ENCODE measurements around the gene DDX21. TPM values are rescaled to one million over a fixed set of nuclear protein-coding genes. Genes with fewer than 3 reads are reported as not detected.

Gene DDX21
- total and polyA plus RNA-seq, 9 of the 15 experiments (the other 6 are each of a cell fraction or from before 2014, with no cell fraction given) = 143 to 365 (median 281) TPM

GRCh38 chr10:68955832-68956532, at the start of gene DDX21 (continued):
- peak; percentile 57 for TF ChIP-seq PKNOX1 (IDR thresholded peaks at IDR 0.05)
- no peak for TF ChIP-seq E2F3 (CRISPR knock-in tag; IDR thresholded peaks at IDR 0.05)
- TF ChIP-seq CBX1 (IDR thresholded peaks at IDR 0.05; ENCODE audit: low read depth) = no peak
- no peak for TF ChIP-seq SETDB1 (IDR thresholded peaks at IDR 0.05; ENCODE audit: low read length)
- TF ChIP-seq POLR2H (tag; IDR thresholded peaks at IDR 0.05; ENCODE audit: low read depth) = peak; percentile 90
- no peak for TF ChIP-seq MEF2A (IDR thresholded peaks at IDR 0.05; ENCODE audit: control insufficient read depth, low read depth, low read length)
- no peak for TF ChIP-seq NCOA4 (IDR thresholded peaks at IDR 0.05; ENCODE audit: partially characterized antibody)
- peak; percentile 99 for TF ChIP-seq E2F8 (IDR thresholded peaks at IDR 0.05; ENCODE audit: low read depth, partially characterized antibody)
- TF ChIP-seq ZEB2 (IDR thresholded peaks at IDR 0.05) = no peak; the same call in 1 of the 2 replicates
- TF ChIP-seq NFE2L1 (tag; IDR thresholded peaks at IDR 0.05; ENCODE audit: borderline replicate concordance, low read depth) = no peak
- TF ChIP-seq ARID4B (CRISPR knock-in tag; IDR thresholded peaks at IDR 0.05) = peak; percentile 85
- peak in 1 of 2 experiments; percentile 92 for TF ChIP-seq AFF1 (IDR thresholded peaks at IDR 0.05; ENCODE audit: low read depth in 1 of 2, partially characterized antibody in 2 of 2)
- peak in 1 of 2 experiments; percentile 16; a peak in 1 of 4 replicates for TF ChIP-seq KDM1A (IDR thresholded peaks at IDR 0.05)
- TF ChIP-seq BCOR (IDR thresholded peaks at IDR 0.05) = no peak
- no peak for TF ChIP-seq HDAC8 (tag; IDR thresholded peaks at IDR 0.05)
- no peak for TF ChIP-seq SRSF1 (IDR thresholded peaks at IDR 0.05; ENCODE audit: low read depth, low read length)

All from K562 (cell line).